Muscle of leg (tissue), 11 donors: ENCODE data around the gene MMUT. TPM values are rescaled to one million over a fixed set of nuclear protein-coding genes. Genes with fewer than 3 reads are reported as not detected.
"Not testable (repeated sequence)": the region's sequence is repeated elsewhere in the genome, so short reads cannot be mapped to it uniquely, and the experiment has no call there.

Experiments used
- DNase-seq: peaks from one replicate; pipeline ENCODE4 v3.0.0; 2013
- H3K27ac ChIP-seq: one replicate; pipeline ENCODE4 v1.5.1; 2013; ENCODE audit warnings: mild to moderate bottlenecking, low read length, control low read depth
- H3K27me3 ChIP-seq: one replicate; pipeline ENCODE4 v1.6.1; 2013; ENCODE audit warnings: low read length; ENCODE audit not compliant: control insufficient read depth, insufficient read depth
- H3K36me3 ChIP-seq: one replicate; pipeline ENCODE4 v1.6.1; 2013; ENCODE audit warnings: low read length; ENCODE audit not compliant: control insufficient read depth, insufficient read depth
- H3K4me1 ChIP-seq: one replicate; pipeline ENCODE4 v1.6.1; 2013; ENCODE audit warnings: low read length; ENCODE audit not compliant: control insufficient read depth, insufficient read depth
- H3K4me3 ChIP-seq: one replicate; pipeline ENCODE4 v1.5.1; 2013; ENCODE audit warnings: low read length, control low read depth
- H3K9me3 ChIP-seq: replicated peaks from 2 replicates; pipeline ENCODE4 v1.6.1; 2013; ENCODE audit warnings: low read depth, low read length; ENCODE audit not compliant: control insufficient read depth
- WGBS: methylation state at CpG from one replicate; pipeline ENCODE4 v1.1.5; 2013; ENCODE audit warnings: missing lambda C conversion rate; ENCODE audit not compliant: insufficient coverage; 5-methylcytosine and 5-hydroxymethylcytosine counted together
- polyA plus RNA-seq, 8 donors: library from polyadenylated mRNA; unstranded; fragments of 120-200 nt; gene quantifications; one replicate each; pipeline versions ENCODE4 v1.2.1 to v1.2.3, GENCODE V29; 2013; ENCODE audit warnings: inconsistent platforms in 1 of 8, low replicate concordance in 1 of 8; ENCODE audit not compliant: insufficient read length in 8 of 8, insufficient read depth in 1 of 8
- total RNA-seq: library from RNA; stranded (reverse); fragments of 120-200 nt; gene quantifications from one replicate; pipeline ENCODE4 v1.2.4, GENCODE V29; 2013

MMUT gene
- total and polyA plus RNA-seq, 9 donors = 15.0 to 24.9 (median 19.5) TPM

DNA sequence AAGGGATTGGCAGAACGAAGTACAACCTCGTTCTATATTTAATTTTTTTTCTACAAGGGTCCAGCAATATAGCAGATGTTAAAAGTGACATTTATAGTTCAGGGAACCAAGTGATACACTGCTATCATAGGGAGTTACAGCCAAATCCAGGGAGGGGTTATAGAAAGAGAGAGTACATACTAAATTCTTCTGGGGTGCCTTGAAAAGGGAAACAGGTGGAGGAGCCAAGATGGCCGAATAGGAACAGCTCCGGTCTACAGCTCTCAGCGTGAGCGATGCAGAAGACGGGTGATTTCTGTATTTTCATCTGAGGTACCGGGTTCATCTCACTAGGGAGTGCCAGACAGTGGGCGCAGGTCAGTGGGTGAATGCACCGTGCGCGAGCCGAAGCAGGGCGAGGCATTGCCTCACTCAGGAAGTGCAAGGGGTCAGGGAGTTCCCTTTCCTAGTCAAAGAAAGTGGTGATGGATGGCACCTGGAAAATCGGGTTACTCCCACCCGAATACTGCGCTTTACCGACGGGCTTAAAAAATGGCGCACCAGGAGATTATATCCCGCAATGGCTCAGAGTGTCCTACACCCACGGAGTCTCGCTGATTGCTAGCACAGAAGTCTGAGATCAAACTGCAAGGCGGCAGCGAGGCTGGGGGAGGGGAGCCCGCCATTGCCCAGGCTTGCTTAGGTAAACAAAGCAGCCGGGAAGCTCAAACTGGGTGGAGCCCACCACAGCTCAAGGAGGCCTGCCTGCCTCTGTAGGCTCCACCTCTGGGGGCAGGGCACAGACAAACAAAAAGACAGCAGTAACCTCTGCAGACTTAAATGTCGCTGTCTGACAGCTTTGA, 76.2 kb downstream of the MMUT start:
- 96% methylated on average over 17 of the region's 28 CpGs for WGBS
- H3K4me1 ChIP-seq, H3K4me3 ChIP-seq, H3K9me3 ChIP-seq, H3K27ac ChIP-seq, H3K27me3 ChIP-seq, H3K36me3 ChIP-seq, DNase-seq: not testable (repeated sequence)

DNA sequence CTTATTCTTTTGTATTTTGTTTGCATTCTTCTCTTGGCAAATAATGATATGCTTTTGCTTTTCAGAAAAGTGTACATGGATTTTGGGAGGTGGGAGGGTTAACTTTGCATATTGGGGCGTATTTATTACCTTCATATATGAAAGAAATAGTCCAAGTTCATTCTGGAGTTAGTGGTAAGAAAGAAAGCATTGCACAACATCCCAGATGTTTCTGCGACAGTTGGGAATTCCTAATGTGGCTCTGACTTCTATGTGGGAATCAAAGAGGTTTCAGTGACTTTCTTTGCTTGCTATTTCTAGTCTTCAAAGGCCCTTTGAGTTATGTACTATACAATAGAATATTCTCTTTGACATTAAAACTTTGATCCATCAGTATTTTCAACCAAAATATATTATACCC, 78.1 kb downstream of the MMUT start:
- Histone ChIP-seq H3K9me3 (no peaks in the 10 kb centered on the region), H3K36me3 (no peaks in the 10 kb centered on the region), H3K27ac (no peak overlapping the region), H3K4me1 (no peaks in the 10 kb centered on the region), H3K27me3 (no peaks in the 10 kb centered on the region), H3K4me3 (no peak overlapping the region)
- no CpG with 5 or more reads among the region's 2 CpGs for WGBS
- DNase-seq = peak; percentile 40

Other genes starting within 250 kb of the MMUT start
- 6.3 TPM for gene CENPQ, start 117 bp upstream of the MMUT start, total RNA-seq
- gene CENPQ, start 117 bp upstream of the MMUT start, polyA plus RNA-seq = 10 to 100 TPM in 2 of 8 donors, 1 to 10 TPM in 6; 6.4 to 10.6 (median 8.2) TPM
- gene GLYATL3, start 36.7 kb upstream of the MMUT start, total RNA-seq = not detected
- gene GLYATL3, start 36.7 kb upstream of the MMUT start, polyA plus RNA-seq = under 1 TPM in 1 of 8 donors, not detected in 7; 0.11 TPM
- gene C6orf141, start 87.4 kb upstream of the MMUT start, total RNA-seq = 1.7 TPM
- gene C6orf141, start 87.4 kb upstream of the MMUT start, polyA plus RNA-seq = 1 to 10 TPM; 1.1 to 3.4 (median 2.0) TPM
- gene RHAG, start 173.6 kb upstream of the MMUT start, total RNA-seq = 0.35 TPM
- 1 to 10 TPM in 3 of 8 donors, under 1 TPM in 5; 0.20 to 1.5 (median 0.96) TPM for gene RHAG, start 173.6 kb upstream of the MMUT start, polyA plus RNA-seq